ENCODE data around the gene OTOP2.

The OTOP2 gene

GRCh38 chr17:74943808-74944522, 19.9 kb downstream of the OTOP2 start:
- Histone ChIP-seq H3K4me3 (ENCODE audit: severe bottlenecking) (no peak overlapping the region), H3K9me3 (ENCODE audit: severe bottlenecking) (no peaks in the 10 kb centered on the region), H3K27me3 (ENCODE audit: insufficient read depth, poor library complexity, severe bottlenecking) (no peaks in the 10 kb centered on the region), H3K27ac (ENCODE audit: poor library complexity, severe bottlenecking) (peak overlapping the region; percentile 90), H3K36me3 (ENCODE audit: low read depth) (no peaks in the 10 kb centered on the region), H3K4me1 (ENCODE audit: insufficient read depth, poor library complexity, severe bottlenecking) (peaks cover 16% of the 10 kb centered on the region)
- peak; percentile 97 for ATAC-seq (ENCODE audit: low read depth)
- DNase-seq (ENCODE audit: low spot score) = peak; percentile 99
- TF ChIP-seq, protein P1, sequence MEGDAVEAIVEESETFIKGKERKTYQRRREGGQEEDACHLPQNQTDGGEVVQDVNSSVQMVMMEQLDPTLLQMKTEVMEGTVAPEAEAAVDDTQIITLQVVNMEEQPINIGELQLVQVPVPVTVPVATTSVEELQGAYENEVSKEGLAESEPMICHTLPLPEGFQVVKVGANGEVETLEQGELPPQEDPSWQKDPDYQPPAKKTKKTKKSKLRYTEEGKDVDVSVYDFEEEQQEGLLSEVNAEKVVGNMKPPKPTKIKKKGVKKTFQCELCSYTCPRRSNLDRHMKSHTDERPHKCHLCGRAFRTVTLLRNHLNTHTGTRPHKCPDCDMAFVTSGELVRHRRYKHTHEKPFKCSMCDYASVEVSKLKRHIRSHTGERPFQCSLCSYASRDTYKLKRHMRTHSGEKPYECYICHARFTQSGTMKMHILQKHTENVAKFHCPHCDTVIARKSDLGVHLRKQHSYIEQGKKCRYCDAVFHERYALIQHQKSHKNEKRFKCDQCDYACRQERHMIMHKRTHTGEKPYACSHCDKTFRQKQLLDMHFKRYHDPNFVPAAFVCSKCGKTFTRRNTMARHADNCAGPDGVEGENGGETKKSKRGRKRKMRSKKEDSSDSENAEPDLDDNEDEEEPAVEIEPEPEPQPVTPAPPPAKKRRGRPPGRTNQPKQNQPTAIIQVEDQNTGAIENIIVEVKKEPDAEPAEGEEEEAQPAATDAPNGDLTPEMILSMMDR (IDR thresholded peaks at IDR 0.05; ENCODE audit: poor library complexity, severe bottlenecking) = no peak

GRCh38 chr17:74945543-74945942, 21.5 kb downstream of the OTOP2 start:
- no peak for DNase-seq (ENCODE audit: low spot score)

DNA sequence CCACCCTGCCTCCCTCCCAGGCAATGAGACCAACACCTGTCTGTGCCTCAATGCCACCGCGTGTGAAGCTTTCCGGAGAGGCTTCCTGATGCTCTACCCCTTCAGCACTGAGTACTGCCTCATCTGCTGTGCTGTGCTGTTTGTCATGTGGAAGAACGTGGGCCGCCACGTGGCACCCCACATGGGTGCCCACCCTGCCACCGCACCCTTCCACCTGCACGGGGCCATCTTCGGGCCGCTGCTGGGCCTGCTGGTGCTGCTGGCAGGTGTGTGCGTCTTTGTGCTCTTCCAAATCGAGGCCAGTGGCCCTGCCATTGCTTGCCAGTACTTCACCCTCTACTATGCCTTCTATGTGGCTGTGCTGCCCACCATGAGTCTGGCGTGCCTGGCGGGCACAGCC, 22.6 kb downstream of the OTOP2 start:
- H3K4me1 ChIP-seq (ENCODE audit: insufficient read depth, poor library complexity, severe bottlenecking) = peaks cover 28% of the 10 kb centered on the region
- ATAC-seq (ENCODE audit: low read depth) (no peak), DNase-seq (ENCODE audit: low spot score) (no peak)
- H3K27ac ChIP-seq (ENCODE audit: poor library complexity, severe bottlenecking) = no peak overlapping the region
- TF ChIP-seq, protein P1 (IDR thresholded peaks at IDR 0.05; ENCODE audit: poor library complexity, severe bottlenecking) = no peak
- H3K4me3 ChIP-seq (ENCODE audit: severe bottlenecking) = no peak overlapping the region
- no peaks in the 10 kb centered on the region for H3K27me3 ChIP-seq (ENCODE audit: insufficient read depth, poor library complexity, severe bottlenecking)
- no peaks in the 10 kb centered on the region for H3K36me3 ChIP-seq (ENCODE audit: low read depth)
- H3K9me3 ChIP-seq (ENCODE audit: severe bottlenecking) = no peaks in the 10 kb centered on the region

More at GRCh38 chr17:74945543-74945942, 21.5 kb downstream of the OTOP2 start:
- peak overlapping the region; percentile 90 for H3K27ac ChIP-seq (ENCODE audit: poor library complexity, severe bottlenecking)
- no peaks in the 10 kb centered on the region for H3K27me3 ChIP-seq (ENCODE audit: insufficient read depth, poor library complexity, severe bottlenecking)
- TF ChIP-seq, protein P1 (IDR thresholded peaks at IDR 0.05; ENCODE audit: poor library complexity, severe bottlenecking) = no peak
- H3K4me1 ChIP-seq (ENCODE audit: insufficient read depth, poor library complexity, severe bottlenecking) = peaks cover 22% of the 10 kb centered on the region
- H3K9me3 ChIP-seq (ENCODE audit: severe bottlenecking) = no peaks in the 10 kb centered on the region
- ATAC-seq (ENCODE audit: low read depth) = no peak
- H3K36me3 ChIP-seq (ENCODE audit: low read depth) = no peaks in the 10 kb centered on the region
- no peak overlapping the region for H3K4me3 ChIP-seq (ENCODE audit: severe bottlenecking)

DNA sequence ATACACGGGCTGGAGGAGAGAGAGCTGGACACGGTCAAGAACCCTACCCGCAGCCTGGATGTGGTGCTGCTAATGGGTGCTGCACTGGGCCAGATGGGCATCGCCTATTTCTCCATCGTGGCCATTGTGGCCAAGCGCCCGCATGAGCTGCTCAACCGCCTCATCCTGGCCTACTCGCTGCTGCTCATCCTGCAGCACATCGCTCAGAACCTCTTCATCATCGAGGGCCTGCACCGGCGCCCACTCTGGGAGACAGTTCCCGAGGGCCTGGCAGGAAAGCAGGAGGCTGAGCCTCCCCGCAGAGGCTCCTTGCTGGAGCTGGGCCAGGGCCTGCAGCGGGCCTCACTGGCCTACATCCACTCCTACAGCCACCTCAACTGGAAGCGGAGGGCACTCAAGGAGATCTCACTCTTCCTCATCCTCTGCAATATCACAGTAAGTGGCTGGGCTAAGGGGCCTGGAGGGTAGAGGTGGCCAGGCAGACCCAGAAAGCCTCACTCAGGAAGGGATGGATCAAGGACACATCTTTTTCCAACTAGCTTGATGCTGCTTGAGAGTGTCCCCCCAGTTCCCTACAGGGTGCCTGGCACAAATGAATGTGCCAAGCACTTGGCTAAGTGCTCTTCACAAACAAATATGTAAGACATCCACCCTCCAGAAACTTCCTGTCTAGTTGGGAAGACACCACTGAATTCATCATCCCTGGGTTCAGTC, 23.1 kb downstream of the OTOP2 start:
- DNase-seq (ENCODE audit: low spot score) (peak; percentile 54), ATAC-seq (ENCODE audit: low read depth) (no peak)
- Histone ChIP-seq H3K27me3 (ENCODE audit: insufficient read depth, poor library complexity, severe bottlenecking) (no peaks in the 10 kb centered on the region), H3K4me1 (ENCODE audit: insufficient read depth, poor library complexity, severe bottlenecking) (peaks cover 28% of the 10 kb centered on the region), H3K9me3 (ENCODE audit: severe bottlenecking) (no peaks in the 10 kb centered on the region), H3K36me3 (ENCODE audit: low read depth) (no peaks in the 10 kb centered on the region), H3K27ac (ENCODE audit: poor library complexity, severe bottlenecking) (no peak overlapping the region), H3K4me3 (ENCODE audit: severe bottlenecking) (no peak overlapping the region)
- TF ChIP-seq, protein P1 (IDR thresholded peaks at IDR 0.05; ENCODE audit: poor library complexity, severe bottlenecking) = no peak
